ENCODE data around the gene RIPK1.

GRCh38 chr6:3144571-3144970 lies 76.3 kb downstream of the RIPK1 start:
- TF ChIP-seq JUNB (IDR thresholded peaks at IDR 0.05) (no peak), ZBTB40 (IDR thresholded peaks at IDR 0.05; ENCODE audit: borderline replicate concordance) (no peak), USF2 (IDR thresholded peaks at IDR 0.05; ENCODE audit: borderline replicate concordance, low read depth, low read length) (no peak), EZH2 (IDR thresholded peaks at IDR 0.05; ENCODE audit: borderline replicate concordance, control insufficient read depth, low read depth, low read length) (no peak), YBX1 (IDR thresholded peaks at IDR 0.05) (no peak), NBN (IDR thresholded peaks at IDR 0.05) (no peak), PRDM15 (CRISPR knock-in tag; IDR thresholded peaks at IDR 0.05) (no peak), ZBED1 (IDR thresholded peaks at IDR 0.05; ENCODE audit: borderline replicate concordance) (no peak), E2F4 (IDR thresholded peaks at IDR 0.05; ENCODE audit: low read depth, low read length) (no peak), MAX (IDR thresholded peaks at IDR 0.05; ENCODE audit: low read depth, low read length) (no peak), RBBP5 (conservative IDR thresholded peaks at IDR 0.05) (no peak), ATF2 (IDR thresholded peaks at IDR 0.05; ENCODE audit: low read length) (no peak), POLR2A (IDR thresholded peaks at IDR 0.05; ENCODE audit: low read depth, low read length) (no peak), DPF2 (IDR thresholded peaks at IDR 0.05) (no peak)

Data from GM12878 (cell line).